Karpas-422 (cell line): ENCODE results near the gene HDAC4. TPM values are rescaled to one million over a fixed set of nuclear protein-coding genes. Genes with fewer than 3 reads are reported as not detected.

Source experiments
- DNase-seq: peaks from one replicate; pipeline ENCODE4 v3.0.0-alpha.2; 2015
- H2AFZ ChIP-seq: fragments of 200-600 bp; sonication (generic); 2 replicates; pipeline ENCODE4 v1.6.1; 2014; ENCODE audit warnings: antibody characterized with exemption, low read length, mixed read lengths
- H3K27ac ChIP-seq: fragments of 200-600 bp; sonication (generic); 2 replicates; pipeline ENCODE4 v1.5.1; 2014; ENCODE audit warnings: mild to moderate bottlenecking, low read length, moderate library complexity
- H3K27me3 ChIP-seq: fragments of 200-600 bp; sonication (generic); 2 replicates; pipeline ENCODE4 v1.6.1; 2014; ENCODE audit warnings: low read length, mixed read lengths
- H3K36me3 ChIP-seq: fragments of 200-600 bp; sonication (generic); 2 replicates; pipeline ENCODE4 v1.6.1; 2014; ENCODE audit warnings: low read length, mixed read lengths; ENCODE audit not compliant: insufficient read depth
- H3K4me1 ChIP-seq: fragments of 200-600 bp; sonication (generic); 2 replicates; pipeline ENCODE4 v1.6.1; 2014; ENCODE audit warnings: mild to moderate bottlenecking, low read length, mixed read lengths
- H3K4me2 ChIP-seq: fragments of 200-600 bp; sonication (generic); 2 replicates; pipeline ENCODE4 v1.6.1; 2014; ENCODE audit warnings: low read length, low read depth, mild to moderate bottlenecking; ENCODE audit not compliant: poor library complexity, severe bottlenecking
- H3K4me3 ChIP-seq: fragments of 200-600 bp; sonication (generic); 2 replicates; pipeline ENCODE4 v1.5.1; 2014; ENCODE audit warnings: mild to moderate bottlenecking, antibody characterized with exemption, low read length, mixed read lengths
- H3K79me2 ChIP-seq: fragments of 200-600 bp; sonication (generic); 2 replicates; pipeline ENCODE4 v1.6.1; 2014; ENCODE audit warnings: mild to moderate bottlenecking, low read length, mixed read lengths
- H3K9ac ChIP-seq: fragments of 200-600 bp; sonication (generic); 2 replicates; pipeline ENCODE4 v1.6.0; 2014; ENCODE audit warnings: low read length
- H3K9me2 ChIP-seq: fragments of 200-600 bp; sonication (generic), shearing (Covaris generic); replicated peaks from 2 replicates; pipeline ENCODE4 v1.6.0; 2014; ENCODE audit warnings: mild to moderate bottlenecking, low read length, moderate library complexity; ENCODE audit not compliant: insufficient read depth
- H3K9me3 ChIP-seq: fragments of 300-700, 200-600 bp; sonication (generic); 2 replicates; pipeline ENCODE4 v1.6.1; 2014; ENCODE audit warnings: low read length, mixed read lengths
- H4K20me1 ChIP-seq: fragments of 200-600 bp; sonication (generic); 2 replicates; pipeline ENCODE4 v1.6.1; 2014; ENCODE audit warnings: mild to moderate bottlenecking, antibody characterized with exemption, low read length, low read depth; ENCODE audit not compliant: insufficient read depth
- total RNA-seq: library from RNA; depleted of rRNA; stranded (reverse); fragments of >200 nt; shearing (Covaris generic); gene quantifications from 2 replicates; pipeline ENCODE4 v1.2.3, GENCODE V29; 2014; ENCODE audit warnings: low replicate concordance

Gene HDAC4
- total RNA-seq, 1 experiment from 2014 or later = 8.5 TPM

DNA sequence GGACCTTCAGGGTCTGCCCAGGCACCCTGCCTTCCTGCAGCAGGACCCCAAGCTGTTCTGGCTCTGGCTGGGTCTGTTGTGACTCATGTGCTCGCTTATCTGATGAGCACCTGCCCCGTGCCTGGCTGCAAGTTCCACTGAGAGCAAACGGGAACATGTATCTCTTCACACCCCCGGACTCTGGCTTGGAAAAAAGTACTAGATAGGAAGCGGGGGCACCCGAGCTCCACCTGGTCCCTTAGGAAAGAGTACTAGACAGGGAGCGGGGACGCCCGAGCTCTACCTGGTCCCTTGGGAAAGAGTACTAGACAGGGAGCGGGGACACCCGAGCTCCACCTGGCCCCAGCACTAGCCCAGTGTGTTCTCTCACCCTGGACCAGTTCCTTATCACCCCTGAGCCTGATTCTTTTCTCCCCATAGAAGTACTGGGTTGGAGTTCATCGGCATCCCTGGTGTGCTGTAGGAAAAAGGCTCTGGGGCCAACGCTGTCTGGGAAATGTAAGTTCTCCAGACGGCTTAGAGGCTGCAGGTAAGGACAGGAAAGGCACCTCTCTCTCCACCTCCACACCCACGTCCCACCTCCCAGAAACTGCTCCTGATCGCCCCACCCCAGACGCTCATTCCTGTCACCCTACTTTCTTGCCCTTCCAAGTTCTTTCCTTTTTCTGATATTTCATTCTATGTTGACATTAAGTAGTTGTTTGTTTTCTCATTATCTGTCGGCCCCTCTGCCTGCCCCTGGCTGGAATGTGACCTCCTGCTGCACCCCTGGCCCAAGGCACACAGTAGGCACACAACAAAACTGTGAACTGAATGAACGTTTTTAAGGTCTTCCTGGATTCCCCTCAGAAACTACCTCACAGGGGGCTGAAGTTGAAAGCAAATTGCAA is 40.2 kb downstream of the HDAC4 start:
- no peaks in the 10 kb centered on the region for H3K4me1 ChIP-seq
- H3K9me2 ChIP-seq = no peaks in the 10 kb centered on the region
- H3K9ac ChIP-seq = no peak overlapping the region
- no peaks in the 10 kb centered on the region for H3K36me3 ChIP-seq
- H3K27me3 ChIP-seq = no peaks in the 10 kb centered on the region
- no peak for DNase-seq
- H3K4me3 ChIP-seq = no peak overlapping the region
- peaks cover 20% of the 10 kb centered on the region; the same call in 1 of the 2 replicates for H4K20me1 ChIP-seq
- no peaks in the 10 kb centered on the region for H3K79me2 ChIP-seq
- H3K9me3 ChIP-seq = peaks cover 2% of the 10 kb centered on the region; the same call in 1 of the 2 replicates
- no peak overlapping the region for H3K27ac ChIP-seq
- H3K4me2 ChIP-seq = no peak overlapping the region
- H2AFZ ChIP-seq = no peak overlapping the region

DNA sequence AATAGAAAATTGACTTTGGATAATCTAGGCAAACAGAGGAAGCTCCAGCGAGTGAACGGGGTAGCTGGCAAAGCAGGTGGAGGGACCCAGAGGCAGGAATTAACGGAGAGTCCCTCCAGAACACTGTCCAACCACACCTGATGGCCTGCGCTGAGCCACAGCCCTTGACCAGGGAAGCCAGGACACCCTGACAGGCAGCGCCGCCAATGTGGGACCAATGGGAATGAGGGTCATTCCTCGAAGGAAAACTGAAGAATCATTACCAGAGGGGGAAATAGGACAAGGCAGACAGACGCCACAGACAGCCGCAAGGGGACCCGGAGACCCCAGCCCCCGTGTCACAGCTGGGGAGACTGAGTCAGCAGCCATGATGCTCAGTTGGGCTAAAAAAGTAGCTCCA is 40.8 kb downstream of the HDAC4 start:
- no peak overlapping the region for H2AFZ ChIP-seq
- no peaks in the 10 kb centered on the region for H3K4me1 ChIP-seq
- H3K36me3 ChIP-seq = no peaks in the 10 kb centered on the region
- no peaks in the 10 kb centered on the region for H3K27me3 ChIP-seq
- no peak overlapping the region for H3K4me3 ChIP-seq
- H3K9ac ChIP-seq = no peak overlapping the region
- H3K9me3 ChIP-seq = peaks cover 5% of the 10 kb centered on the region; the same call in 1 of the 2 replicates
- no peak overlapping the region for H3K27ac ChIP-seq
- H4K20me1 ChIP-seq = peaks cover 20% of the 10 kb centered on the region; the same call in 1 of the 2 replicates
- H3K4me2 ChIP-seq = no peak overlapping the region
- H3K79me2 ChIP-seq = no peaks in the 10 kb centered on the region
- no peaks in the 10 kb centered on the region for H3K9me2 ChIP-seq
- no peak for DNase-seq

DNA sequence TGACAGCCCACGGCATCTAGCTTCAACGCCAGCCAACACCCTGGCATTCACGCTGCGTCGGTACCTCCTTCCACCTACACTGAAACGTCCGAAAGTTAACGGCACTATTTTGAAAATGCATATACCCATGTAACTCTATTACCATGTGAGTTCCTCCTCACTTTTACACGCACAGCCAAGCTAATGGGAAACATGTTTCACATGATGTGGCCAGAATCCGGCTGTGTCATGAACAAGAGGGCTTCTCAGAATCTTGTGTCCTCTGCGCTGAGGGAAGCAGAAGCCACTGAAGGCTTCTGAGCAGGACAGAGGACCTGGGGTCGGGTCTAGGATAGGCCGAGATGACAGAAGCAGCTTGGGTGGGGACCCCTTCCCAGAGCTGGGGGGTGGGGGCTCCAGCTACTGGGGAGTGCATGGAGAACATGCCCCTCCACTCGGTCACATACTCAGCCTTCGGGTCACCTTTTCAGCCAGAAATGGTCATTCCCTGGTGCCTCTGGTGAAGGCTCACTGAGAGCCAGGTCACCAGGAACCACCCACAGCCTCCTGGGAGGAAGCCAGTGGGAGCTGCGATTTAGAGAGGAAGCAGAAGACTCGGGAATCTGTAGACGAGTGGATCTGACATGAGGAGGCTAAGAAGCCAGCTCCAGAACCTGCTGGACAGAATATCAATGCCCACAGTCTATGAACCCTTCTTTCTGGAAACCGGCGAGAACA is 41.5 kb downstream of the HDAC4 start:
- Histone ChIP-seq H3K9me2 (no peaks in the 10 kb centered on the region), H3K9ac (no peak overlapping the region), H3K27ac (no peak overlapping the region), H3K36me3 (no peaks in the 10 kb centered on the region), H2AFZ (no peak overlapping the region), H4K20me1 (peaks cover 20% of the 10 kb centered on the region; the same call in 1 of the 2 replicates), H3K79me2 (no peaks in the 10 kb centered on the region), H3K9me3 (peaks cover 5% of the 10 kb centered on the region; the same call in 1 of the 2 replicates), H3K4me1 (no peaks in the 10 kb centered on the region), H3K27me3 (no peaks in the 10 kb centered on the region), H3K4me3 (no peak overlapping the region), H3K4me2 (no peak overlapping the region)
- DNase-seq = no peak

DNA sequence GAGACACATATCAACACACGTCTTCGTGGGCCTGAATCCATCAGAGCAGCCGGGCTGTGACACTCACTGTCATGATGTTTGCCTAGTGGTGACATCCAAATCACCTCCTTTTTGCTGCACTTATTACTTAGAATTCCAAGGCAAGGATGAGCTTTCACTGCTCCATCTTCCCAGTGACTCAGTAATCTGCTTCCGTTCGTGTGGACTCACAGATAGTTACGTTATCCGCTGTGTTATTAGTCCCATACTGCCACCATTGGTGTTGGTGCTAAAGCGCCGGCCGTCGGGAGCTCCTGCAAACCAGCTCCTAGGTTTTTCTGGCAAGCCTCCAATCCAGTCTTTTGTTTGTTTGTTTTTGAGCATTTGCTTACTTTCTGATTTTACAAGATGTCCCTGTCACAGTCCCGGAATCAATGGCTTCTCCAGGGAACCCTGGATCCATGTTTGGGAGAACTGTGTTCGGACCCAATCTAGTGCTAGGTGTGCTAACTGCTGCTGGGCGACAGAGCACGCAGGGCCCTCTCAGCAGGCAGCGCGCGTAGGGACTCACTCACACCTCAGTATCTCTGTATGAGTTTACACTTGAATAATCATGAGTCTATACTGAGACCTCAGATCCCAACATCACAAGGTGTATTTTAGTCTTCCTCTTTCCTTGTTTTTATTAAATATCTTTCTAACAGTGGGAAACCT is 42.6 kb downstream of the HDAC4 start:
- Histone ChIP-seq H2AFZ (no peak overlapping the region), H3K27ac (no peak overlapping the region), H3K4me2 (no peak overlapping the region), H3K4me3 (no peak overlapping the region), H3K36me3 (no peaks in the 10 kb centered on the region), H3K9ac (no peak overlapping the region), H3K9me2 (no peaks in the 10 kb centered on the region), H3K9me3 (peaks cover 5% of the 10 kb centered on the region; the same call in 1 of the 2 replicates), H3K27me3 (no peaks in the 10 kb centered on the region), H3K79me2 (no peaks in the 10 kb centered on the region), H4K20me1 (peaks cover 20% of the 10 kb centered on the region; the same call in 1 of the 2 replicates), H3K4me1 (no peaks in the 10 kb centered on the region)
- no peak for DNase-seq

DNA sequence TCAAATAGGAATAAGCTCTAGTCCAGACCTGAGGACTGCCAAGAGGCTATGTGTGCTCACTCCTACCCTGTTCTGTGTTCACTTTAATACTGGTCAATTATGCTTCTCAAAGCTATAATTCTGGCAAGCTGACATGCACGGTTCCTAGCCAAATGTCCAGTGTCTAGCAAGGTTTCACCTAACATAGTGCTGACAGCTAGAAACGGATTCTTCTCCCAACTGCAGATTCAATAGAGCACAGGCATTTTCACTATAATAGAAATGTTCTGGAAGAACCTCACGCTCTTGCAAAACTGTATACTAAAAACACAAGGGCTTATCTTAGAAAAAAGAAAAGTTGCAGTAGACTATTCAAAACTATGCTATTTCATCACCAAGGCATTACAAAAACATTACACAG is 45.1 kb downstream of the HDAC4 start:
- Histone ChIP-seq H3K27ac (no peak overlapping the region), H3K4me1 (no peaks in the 10 kb centered on the region), H3K9ac (no peak overlapping the region), H3K79me2 (no peaks in the 10 kb centered on the region), H3K4me3 (no peak overlapping the region), H4K20me1 (peaks cover 6% of the 10 kb centered on the region; the same call in 1 of the 2 replicates), H3K4me2 (no peak overlapping the region), H3K27me3 (no peaks in the 10 kb centered on the region), H3K36me3 (no peaks in the 10 kb centered on the region), H3K9me2 (no peaks in the 10 kb centered on the region), H2AFZ (no peak overlapping the region), H3K9me3 (peaks cover 5% of the 10 kb centered on the region; the same call in 1 of the 2 replicates)
- DNase-seq = no peak

DNA sequence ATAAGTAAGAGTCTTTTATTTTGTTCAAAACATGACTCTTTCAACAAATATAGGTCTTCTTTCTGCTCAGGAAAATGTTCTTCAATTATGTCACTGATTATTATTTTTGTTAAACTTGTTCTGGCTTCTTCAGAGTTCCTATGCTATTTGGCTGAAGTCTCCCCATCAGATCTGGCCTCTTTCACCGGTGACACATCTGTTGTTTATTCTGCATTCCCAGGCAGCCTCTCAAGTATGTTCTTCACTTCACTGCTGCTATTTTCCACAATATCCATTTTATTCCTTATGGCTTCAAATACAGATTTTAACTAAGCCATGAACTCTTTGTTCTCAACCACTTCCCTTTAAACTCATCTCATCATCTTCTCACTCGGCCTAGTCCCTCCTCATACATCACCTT is 45.7 kb downstream of the HDAC4 start:
- Histone ChIP-seq H3K4me3 (no peak overlapping the region), H3K79me2 (no peaks in the 10 kb centered on the region), H3K9me3 (peaks cover 5% of the 10 kb centered on the region; the same call in 1 of the 2 replicates), H3K27ac (no peak overlapping the region), H3K36me3 (no peaks in the 10 kb centered on the region), H4K20me1 (peaks cover under 1% of the 10 kb centered on the region; the same call in 1 of the 2 replicates), H2AFZ (no peak overlapping the region), H3K4me1 (no peaks in the 10 kb centered on the region), H3K4me2 (no peak overlapping the region), H3K9me2 (no peaks in the 10 kb centered on the region), H3K9ac (no peak overlapping the region), H3K27me3 (no peaks in the 10 kb centered on the region)
- no peak for DNase-seq

DNA sequence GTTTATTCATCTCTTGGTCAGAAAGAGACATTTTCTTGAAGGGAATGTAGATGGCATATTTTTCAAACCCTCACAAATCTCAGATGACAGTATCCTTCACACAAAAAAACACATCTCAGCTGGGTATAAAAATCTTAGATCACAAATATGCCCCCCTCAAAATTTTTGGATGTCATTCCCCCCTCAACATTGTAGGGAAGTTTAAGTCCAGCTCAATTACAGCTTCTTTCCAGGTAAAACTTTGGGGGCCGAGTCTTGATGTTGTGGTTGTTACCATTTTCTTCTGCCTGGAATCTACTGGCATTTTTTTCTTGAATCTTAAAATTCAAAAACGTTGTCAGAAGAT is 46.1 kb downstream of the HDAC4 start:
- DNase-seq = no peak
- no peaks in the 10 kb centered on the region for H3K27me3 ChIP-seq
- H2AFZ ChIP-seq = no peak overlapping the region
- no peaks in the 10 kb centered on the region for H4K20me1 ChIP-seq
- no peak overlapping the region for H3K4me2 ChIP-seq
- no peaks in the 10 kb centered on the region for H3K79me2 ChIP-seq
- no peak overlapping the region for H3K9ac ChIP-seq
- no peak overlapping the region for H3K4me3 ChIP-seq
- no peaks in the 10 kb centered on the region for H3K9me2 ChIP-seq
- H3K27ac ChIP-seq = no peak overlapping the region
- H3K36me3 ChIP-seq = no peaks in the 10 kb centered on the region
- H3K9me3 ChIP-seq = peaks cover 5% of the 10 kb centered on the region; the same call in 1 of the 2 replicates
- H3K4me1 ChIP-seq = no peaks in the 10 kb centered on the region
